ENCODE results near the gene SPC25. TPM values are rescaled to one million over a fixed set of nuclear protein-coding genes. Genes with fewer than 3 reads are reported as not detected.
"Not testable (repeated sequence)": the region's sequence is repeated elsewhere in the genome, so short reads cannot be mapped to it uniquely, and the experiment has no call there.

SPC25 gene
- 0.79 and 2.8 TPM in 2 replicates for total RNA-seq

GRCh38 chr2:168890006-168890782 lies at the start of gene SPC25:
SPC25 (minus strand) TSS chr2:168890430; CDS start chr2:168889519, 911 bp downstream.
- peak; percentile 88 to 91 for DNase-seq (ENCODE audit: low read depth in 2 of 2)

- no peak for DNase-seq (ENCODE audit: low read depth in 2 of 2)
These were observed 49.7 kb upstream of the SPC25 start for GRCh38 chr2:168939918-168940317.

GRCh38 chr2:168939061-168939460 lies 48.8 kb upstream of the SPC25 start:
- DNase-seq (ENCODE audit: low read depth in 2 of 2) = no peak

- DNase-seq (ENCODE audit: low read depth in 2 of 2) = no peak
These were observed 45.8 kb upstream of the SPC25 start for GRCh38 chr2:168935810-168936581.

GRCh38 chr2:168934826-168935225 lies 44.6 kb upstream of the SPC25 start:
- DNase-seq (ENCODE audit: low read depth in 2 of 2) = no peak

GRCh38 chr2:168932174-168932573 lies 41.9 kb upstream of the SPC25 start:
- DNase-seq (ENCODE audit: low read depth in 2 of 2) = not testable (repeated sequence)

GRCh38 chr2:168930242-168930641 lies 40.0 kb upstream of the SPC25 start:
- no peak for DNase-seq (ENCODE audit: low read depth in 2 of 2)

GRCh38 chr2:168929031-168929430 lies 38.8 kb upstream of the SPC25 start:
- DNase-seq (ENCODE audit: low read depth in 2 of 2) = no peak

- no peak for DNase-seq (ENCODE audit: low read depth in 2 of 2)
These were observed 38.0 kb upstream of the SPC25 start for GRCh38 chr2:168928113-168928831.

GRCh38 chr2:168926621-168927386 lies 36.6 kb upstream of the SPC25 start:
- DNase-seq (ENCODE audit: low read depth in 2 of 2) = no peak

GRCh38 chr2:168920504-168921157 lies 30.4 kb upstream of the SPC25 start:
- DNase-seq (ENCODE audit: low read depth in 2 of 2) = peak; percentile 30 to 61

GRCh38 chr2:168916331-168916675 lies 26.1 kb upstream of the SPC25 start:
- no peak for DNase-seq (ENCODE audit: low read depth in 2 of 2)

GRCh38 chr2:168915441-168916330 lies 25.5 kb upstream of the SPC25 start:
- DNase-seq (ENCODE audit: low read depth in 2 of 2) = no peak

GRCh38 chr2:168913495-168913894 lies 23.3 kb upstream of the SPC25 start:
- no peak for DNase-seq (ENCODE audit: low read depth in 2 of 2)

GRCh38 chr2:168912901-168913369 lies 22.7 kb upstream of the SPC25 start:
- peak; percentile 2 to 42 for DNase-seq (ENCODE audit: low read depth in 2 of 2)

GRCh38 chr2:168912466-168912865 lies 22.2 kb upstream of the SPC25 start:
- DNase-seq (ENCODE audit: low read depth in 2 of 2) = no peak

- DNase-seq (ENCODE audit: low read depth in 2 of 2) = no peak
These were observed 20.1 kb upstream of the SPC25 start for GRCh38 chr2:168910330-168910729.

GRCh38 chr2:168907940-168908662 lies 17.9 kb upstream of the SPC25 start:
- DNase-seq (ENCODE audit: low read depth in 2 of 2) = no peak

- no peak for DNase-seq (ENCODE audit: low read depth in 2 of 2)
These were observed 14.1 kb upstream of the SPC25 start for GRCh38 chr2:168904358-168904757.

Measured in lung microvascular endothelial cell (primary cell).